ENCODE data around the gene EIF3L.
"Not testable (repeated sequence)": the region's sequence is repeated elsewhere in the genome, so short reads cannot be mapped to it uniquely, and the experiment has no call there.

EIF3L gene

GRCh38 chr22:37849089-37849751 lies at the start of gene EIF3L:
TSS of gene EIF3L (plus strand) at chr22:37849419. CDS start at chr22:37849450, 31 bp downstream.
- Mint-ChIP-seq H3K4me1 (peaks cover 37% of the 10 kb centered on the region), H3K4me3 (peak within 1 kb of the TSS; percentile 98)

GRCh38 chr22:37799979-37800378 lies 49.2 kb upstream of the EIF3L start:
- not testable (repeated sequence) for H3K27ac Mint-ChIP-seq; ATAC-seq; H3K4me3 Mint-ChIP-seq; H3K36me3 Mint-ChIP-seq; H3K9me3 Mint-ChIP-seq; DNase-seq (ENCODE audit: low spot score in 2 of 2)
- peaks cover 16% of the 10 kb centered on the region for H3K4me1 Mint-ChIP-seq

More at GRCh38 chr22:37849089-37849751, at the start of gene EIF3L:
- Mint-ChIP-seq H3K36me3 (peaks cover 53% of the 10 kb centered on the region), H3K9me3 (no peaks in the 10 kb centered on the region), H3K27ac (peak within 1 kb of the TSS; percentile 99)
- ATAC-seq: peak; percentile 84
- peak; percentile 72 to 93 for DNase-seq (ENCODE audit: low spot score in 2 of 2)

- peaks cover 31% of the 10 kb centered on the region for H3K4me1 Mint-ChIP-seq
- no peaks in the 10 kb centered on the region for H3K9me3 Mint-ChIP-seq
- no peak overlapping the region for H3K27ac Mint-ChIP-seq
- H3K36me3 Mint-ChIP-seq: no peaks in the 10 kb centered on the region
- ATAC-seq (no peak), DNase-seq (ENCODE audit: low spot score in 2 of 2) (no peak)
- peak overlapping the region; percentile 64 for H3K4me3 Mint-ChIP-seq
Measured at GRCh38 chr22:37801946-37802309, 47.3 kb upstream of the EIF3L start.

GRCh38 chr22:37802310-37803194 lies 46.7 kb upstream of the EIF3L start:
- no peaks in the 10 kb centered on the region for H3K9me3 Mint-ChIP-seq
- H3K36me3 Mint-ChIP-seq: no peaks in the 10 kb centered on the region
- no peak overlapping the region for H3K27ac Mint-ChIP-seq
- peaks cover 31% of the 10 kb centered on the region for H3K4me1 Mint-ChIP-seq
- H3K4me3 Mint-ChIP-seq: peak overlapping the region; percentile 64
- ATAC-seq (peak; percentile 20), DNase-seq (ENCODE audit: low spot score in 2 of 2) (no peak)

GRCh38 chr22:37803195-37803638 lies 46.0 kb upstream of the EIF3L start:
- DNase-seq (ENCODE audit: low spot score in 2 of 2): no peak
- no peak for ATAC-seq
- Mint-ChIP-seq H3K4me3 (peak overlapping the region; percentile 64), H3K27ac (no peak overlapping the region), H3K4me1 (peaks cover 35% of the 10 kb centered on the region), H3K9me3 (no peaks in the 10 kb centered on the region), H3K36me3 (no peaks in the 10 kb centered on the region)

- ATAC-seq (no peak), DNase-seq (ENCODE audit: low spot score in 2 of 2) (no peak)
- no peaks in the 10 kb centered on the region for H3K9me3 Mint-ChIP-seq
- no peaks in the 10 kb centered on the region for H3K36me3 Mint-ChIP-seq
- peaks cover 39% of the 10 kb centered on the region for H3K4me1 Mint-ChIP-seq
- peak overlapping the region; percentile 83 for H3K27ac Mint-ChIP-seq
- H3K4me3 Mint-ChIP-seq: peak overlapping the region; percentile 72
Measured at GRCh38 chr22:37803639-37804351, 45.4 kb upstream of the EIF3L start.

GRCh38 chr22:37804352-37804880 lies 44.8 kb upstream of the EIF3L start:
- H3K4me3 Mint-ChIP-seq: peak overlapping the region; percentile 72
- peaks cover 39% of the 10 kb centered on the region for H3K4me1 Mint-ChIP-seq
- no peak for DNase-seq (ENCODE audit: low spot score in 2 of 2)
- no peaks in the 10 kb centered on the region for H3K9me3 Mint-ChIP-seq
- H3K36me3 Mint-ChIP-seq: no peaks in the 10 kb centered on the region
- ATAC-seq: no peak
- H3K27ac Mint-ChIP-seq: peak overlapping the region; percentile 83

- DNase-seq (ENCODE audit: low spot score in 2 of 2): peak; percentile 63 to 80
- peaks cover 39% of the 10 kb centered on the region for H3K4me1 Mint-ChIP-seq
- H3K9me3 Mint-ChIP-seq: no peaks in the 10 kb centered on the region
- H3K36me3 Mint-ChIP-seq: no peaks in the 10 kb centered on the region
- peak; percentile 47 for ATAC-seq
- H3K4me3 Mint-ChIP-seq: peak overlapping the region; percentile 72
- H3K27ac Mint-ChIP-seq: peak overlapping the region; percentile 83
Measured at GRCh38 chr22:37804881-37805809, 44.1 kb upstream of the EIF3L start.

- Mint-ChIP-seq H3K4me1 (peaks cover 39% of the 10 kb centered on the region), H3K27ac (no peak overlapping the region), H3K9me3 (no peaks in the 10 kb centered on the region), H3K36me3 (no peaks in the 10 kb centered on the region), H3K4me3 (peak overlapping the region; percentile 72)
- DNase-seq (ENCODE audit: low spot score in 2 of 2) (no peak), ATAC-seq (no peak)
Measured at GRCh38 chr22:37805810-37806277, 43.4 kb upstream of the EIF3L start.

GRCh38 chr22:37806409-37807333 lies 42.5 kb upstream of the EIF3L start:
- no peak overlapping the region for H3K27ac Mint-ChIP-seq
- peak overlapping the region; percentile 72 for H3K4me3 Mint-ChIP-seq
- ATAC-seq (no peak), DNase-seq (ENCODE audit: low spot score in 2 of 2) (no peak)
- H3K4me1 Mint-ChIP-seq: peaks cover 39% of the 10 kb centered on the region
- no peaks in the 10 kb centered on the region for H3K36me3 Mint-ChIP-seq
- H3K9me3 Mint-ChIP-seq: no peaks in the 10 kb centered on the region

GRCh38 chr22:37807410-37808293 lies 41.6 kb upstream of the EIF3L start, which contains the start of gene GCAT:
TSS of gene GCAT (plus strand) at chr22:37807934. CDS start at chr22:37807968, 34 bp downstream.
- H3K27ac Mint-ChIP-seq: no peak within 1 kb of the TSS
- peak; percentile 74 to 91 for DNase-seq (ENCODE audit: low spot score in 2 of 2)
- peak within 1 kb of the TSS; percentile 71 for H3K4me3 Mint-ChIP-seq
- ATAC-seq: peak; percentile 97
- no peaks in the 10 kb centered on the region for H3K36me3 Mint-ChIP-seq
- H3K9me3 Mint-ChIP-seq: no peaks in the 10 kb centered on the region
- H3K4me1 Mint-ChIP-seq: peaks cover 37% of the 10 kb centered on the region

GRCh38 chr22:37808294-37808657 lies 40.9 kb upstream of the EIF3L start:
- H3K4me1 Mint-ChIP-seq: peaks cover 31% of the 10 kb centered on the region
- H3K36me3 Mint-ChIP-seq: no peaks in the 10 kb centered on the region
- H3K4me3 Mint-ChIP-seq: peak overlapping the region; percentile 71
- peak; percentile 3 for ATAC-seq
- no peaks in the 10 kb centered on the region for H3K9me3 Mint-ChIP-seq
- no peak overlapping the region for H3K27ac Mint-ChIP-seq
- no peak for DNase-seq (ENCODE audit: low spot score in 2 of 2)

Data from stimulated activated effector memory CD8-positive, alpha-beta T cell treated with anti-CD3 and anti-CD28 coated beads, Interleukin-12 subunit alpha, Interleukin-12 subunit beta, amount 100 ng/mL, for 72 hours (primary cell).